NCI-H510A treated with DMSO at 0.1 percent for 48 hours (cell line): Measurements from ENCODE around the gene GREB1L.
"Not testable (repeated sequence)": the region's sequence is repeated elsewhere in the genome, so short reads cannot be mapped to it uniquely, and the experiment has no call there.

Experiments used
- DNase-seq: peaks from one replicate; lab custom pipeline; 2025; lab: John Stamatoyannopoulos, UW

The GREB1L gene

DNA sequence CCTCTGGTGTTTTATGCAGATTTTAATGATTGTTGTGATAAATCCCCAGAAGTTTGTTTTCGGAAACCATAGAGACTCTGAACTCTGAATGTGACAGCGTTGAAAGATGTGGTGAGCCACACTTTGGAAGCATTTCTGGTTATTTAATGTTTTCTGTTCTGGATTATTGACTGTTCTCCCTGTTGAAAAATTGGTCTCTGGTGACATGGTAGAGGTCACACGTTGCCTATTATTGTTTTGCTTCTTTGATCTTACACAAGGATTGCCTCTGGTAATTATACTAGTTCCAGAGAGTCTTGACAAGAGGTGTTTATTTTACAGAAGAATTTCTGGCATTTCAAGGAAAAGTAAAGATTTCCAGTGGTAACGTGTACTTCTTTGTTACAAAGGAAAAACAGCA, 127.1 kb downstream of the GREB1L start:
- no peak for DNase-seq

DNA sequence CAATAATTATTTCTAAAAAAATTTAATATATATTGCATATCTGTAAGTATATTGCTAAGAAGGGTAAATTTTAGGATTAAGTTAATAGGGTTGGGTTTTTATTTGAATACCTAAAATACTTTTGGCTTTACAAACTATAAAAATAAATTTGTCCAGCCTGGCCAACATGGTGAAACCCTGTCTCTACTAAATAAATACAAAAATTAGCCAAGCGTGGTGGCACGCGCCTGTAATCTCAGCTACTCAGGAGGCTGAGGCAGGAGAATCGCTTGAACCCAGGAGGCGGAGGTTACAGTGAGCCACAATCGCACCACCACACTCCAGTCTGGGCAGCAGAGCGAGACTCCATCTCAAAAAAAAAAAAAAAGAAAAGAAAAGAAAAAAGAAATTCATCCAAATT, 127.6 kb downstream of the GREB1L start:
- DNase-seq = not testable (repeated sequence)

DNA sequence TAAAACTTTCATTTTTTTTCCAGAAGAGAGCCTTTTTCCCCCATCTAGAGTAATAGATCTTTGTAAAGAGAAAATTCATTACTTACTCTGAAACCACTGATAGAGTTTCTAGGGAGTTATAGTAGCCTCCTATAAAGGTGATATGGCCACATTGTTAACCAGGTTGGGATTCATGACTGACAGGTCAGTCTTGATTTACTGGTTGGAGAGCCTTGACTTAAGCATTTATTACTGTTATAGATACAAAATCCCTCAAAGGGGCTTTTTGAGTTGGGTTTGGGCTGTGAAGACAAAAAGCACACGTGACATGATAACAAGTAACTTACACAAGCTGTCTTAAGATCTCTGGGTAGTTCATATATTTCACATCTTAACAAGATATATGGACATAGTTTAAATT, 141.0 kb downstream of the GREB1L start:
- no peak for DNase-seq

DNA sequence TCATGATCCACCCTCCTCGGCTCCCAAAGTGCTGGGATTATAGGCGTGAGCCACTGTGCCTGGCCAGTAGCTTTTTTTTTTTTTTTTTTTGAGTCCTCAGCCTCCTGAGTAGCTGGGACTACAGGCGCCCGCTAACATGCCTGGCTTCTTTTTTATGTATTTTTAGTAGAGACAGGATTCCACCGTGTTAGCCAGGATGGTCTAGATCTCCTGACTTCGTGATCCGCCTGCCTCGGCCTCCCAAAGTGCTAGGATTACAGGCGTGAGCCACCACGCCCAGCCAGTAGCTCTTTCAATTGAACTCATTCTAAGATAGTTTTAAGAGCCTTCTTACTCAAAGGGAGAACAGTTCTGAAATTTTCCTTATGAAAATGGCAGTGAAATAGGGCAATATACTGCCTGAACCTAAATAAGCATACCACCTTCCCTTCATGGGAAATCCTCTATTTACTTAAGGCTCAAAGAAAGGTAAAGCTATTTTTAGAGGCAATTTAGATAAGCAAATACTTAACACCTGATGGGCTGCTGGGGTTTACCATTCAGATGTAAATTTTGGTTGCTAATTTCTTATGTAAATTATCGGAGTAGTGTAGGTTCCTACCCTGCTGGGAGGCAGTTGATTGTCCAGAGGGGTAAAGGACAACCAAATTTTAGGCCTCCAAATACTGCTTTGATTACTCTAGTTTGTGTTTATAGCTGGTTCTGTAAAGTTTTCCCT, 144.7 kb downstream of the GREB1L start:
- no peak for DNase-seq

DNA sequence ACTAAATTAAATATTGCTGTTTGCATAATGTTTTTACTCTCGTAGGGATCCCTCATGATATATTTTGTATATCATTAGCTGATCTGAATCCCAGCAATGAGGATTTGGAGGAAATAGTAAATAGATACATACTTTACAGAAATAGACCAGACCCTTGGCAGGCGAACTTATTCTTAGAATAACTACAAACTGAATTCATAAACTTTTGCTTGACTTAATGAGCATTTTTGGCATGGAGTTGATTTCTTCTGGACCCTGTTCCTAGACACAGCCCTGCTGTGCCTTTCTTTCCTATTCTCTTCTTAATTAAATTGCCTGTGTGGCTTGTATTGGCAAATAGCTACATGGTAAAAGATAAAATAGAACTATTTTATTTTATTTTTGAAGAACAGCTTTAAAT, 145.9 kb downstream of the GREB1L start:
- DNase-seq = no peak

DNA sequence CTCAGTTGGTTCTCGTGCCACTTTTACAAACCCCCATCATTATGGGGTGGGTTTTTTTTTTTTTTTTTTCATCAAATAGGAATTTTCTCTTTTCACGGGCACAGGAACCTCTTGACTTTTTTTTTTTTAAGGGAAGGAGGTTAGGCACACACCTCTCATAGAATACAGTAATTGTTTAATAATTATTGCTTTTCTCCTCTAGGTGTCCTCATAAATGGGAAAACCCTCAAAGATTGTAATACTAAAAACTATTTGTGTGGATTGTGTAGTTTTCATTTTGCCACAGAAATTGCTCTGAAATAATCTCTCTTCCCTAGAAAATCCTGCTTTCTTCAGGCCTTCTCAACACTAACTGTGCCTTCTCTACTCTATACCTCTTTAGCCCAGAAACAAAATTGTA, 147.3 kb downstream of the GREB1L start:
- DNase-seq = no peak

DNA sequence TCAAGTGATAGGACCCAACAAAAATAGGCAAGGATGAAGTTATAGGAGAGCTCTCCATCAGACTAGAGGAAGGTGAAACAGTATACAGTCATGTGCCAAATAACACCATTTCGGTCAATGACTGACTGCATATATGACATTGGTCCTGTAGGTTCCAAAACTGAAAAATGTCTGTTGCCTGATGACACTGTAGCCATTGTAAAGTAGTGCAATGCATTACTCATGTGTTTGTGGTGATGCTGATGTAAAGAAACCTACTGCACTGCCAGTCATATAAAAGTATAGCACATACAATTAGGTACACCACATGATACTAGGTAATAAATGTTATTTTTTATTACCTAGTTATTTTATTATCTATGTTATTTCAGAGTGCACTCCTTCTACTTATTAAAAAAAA, 147.9 kb downstream of the GREB1L start:
- DNase-seq = no peak

DNA sequence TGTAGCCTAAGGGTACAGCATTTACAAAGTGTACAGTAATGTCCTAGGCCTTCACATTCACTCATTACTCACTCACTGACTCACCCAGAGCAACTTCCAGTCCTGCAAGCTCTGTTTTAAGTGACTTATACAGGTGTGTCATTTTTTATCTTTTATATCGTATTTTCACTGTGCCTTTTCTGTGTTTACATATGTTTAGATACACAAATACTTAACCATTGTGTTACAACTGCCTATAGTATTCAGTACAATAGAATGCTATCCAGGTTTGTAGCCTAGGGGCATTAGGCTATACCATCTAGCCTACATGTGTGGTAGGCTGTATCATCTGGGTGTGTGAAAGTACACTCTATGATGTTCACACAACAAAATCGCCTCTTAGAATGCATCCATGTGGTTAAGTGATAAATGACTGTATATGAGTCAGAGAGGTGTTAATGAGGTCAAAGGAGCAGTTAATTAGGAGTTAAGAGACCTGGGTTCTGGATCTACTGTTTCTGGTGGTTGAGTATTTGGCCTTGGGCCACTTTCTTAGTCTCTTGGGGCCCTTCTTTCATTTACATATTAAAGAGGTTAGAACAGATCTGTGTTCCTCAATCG, 149.1 kb downstream of the GREB1L start:
- DNase-seq = no peak

DNA sequence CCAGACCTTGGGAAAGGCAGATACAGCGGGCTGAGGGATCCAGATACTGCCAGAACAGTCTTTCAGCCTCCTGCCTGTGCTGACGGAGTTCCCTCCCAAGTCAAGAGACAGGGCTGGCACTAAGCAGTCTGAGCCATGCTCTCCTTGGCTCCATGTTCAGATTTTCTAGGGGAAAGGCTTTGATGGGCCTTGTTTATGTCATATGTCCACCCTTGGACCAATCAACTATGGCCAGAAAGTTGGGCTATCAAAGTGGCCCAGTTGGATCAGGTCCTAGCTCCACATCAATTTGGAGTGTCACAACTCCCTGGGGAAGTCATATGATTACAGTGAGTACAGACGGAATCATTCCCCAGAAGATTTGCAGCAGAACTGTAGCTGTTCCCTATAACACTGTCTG, 152.0 kb downstream of the GREB1L start:
- no peak for DNase-seq

DNA sequence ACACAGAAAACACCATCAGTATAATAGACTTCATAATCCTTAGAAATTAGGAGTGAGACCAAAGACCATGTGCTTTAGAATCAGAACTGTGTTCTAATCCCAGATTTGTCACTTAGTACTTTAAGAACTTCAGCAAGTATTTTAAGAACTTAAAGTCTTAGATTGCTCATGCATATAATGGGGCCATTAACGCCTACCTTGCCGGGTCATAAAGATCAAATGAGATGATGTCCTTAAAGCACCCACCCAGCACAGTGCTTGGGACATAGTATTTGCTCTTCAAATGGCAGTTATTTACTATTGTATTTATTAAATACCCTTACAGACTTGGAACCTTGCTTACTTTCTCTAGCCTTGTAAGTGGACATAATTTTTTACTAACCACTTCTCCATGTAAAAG, 156.1 kb downstream of the GREB1L start:
- no peak for DNase-seq

DNA sequence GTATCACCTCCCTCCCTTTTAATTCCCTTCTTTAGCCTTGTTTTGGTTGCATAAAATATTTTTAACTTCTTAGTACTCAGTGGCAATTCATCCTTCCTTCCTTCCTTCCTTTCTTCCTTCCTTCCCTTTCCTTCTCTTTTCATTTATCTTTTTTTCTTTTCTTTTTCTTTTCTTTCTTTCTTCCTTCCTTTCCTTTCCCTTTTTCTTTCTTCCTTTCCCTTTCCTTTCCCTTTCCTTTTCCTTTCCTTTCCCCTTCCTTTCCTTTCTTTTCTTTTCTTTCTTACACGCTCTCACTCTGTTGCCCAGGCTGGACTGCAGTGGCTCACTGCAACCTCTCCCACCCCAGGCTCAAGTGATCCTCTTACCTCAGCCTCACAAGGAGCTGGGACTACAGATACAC, 160.2 kb downstream of the GREB1L start:
- DNase-seq = no peak

DNA sequence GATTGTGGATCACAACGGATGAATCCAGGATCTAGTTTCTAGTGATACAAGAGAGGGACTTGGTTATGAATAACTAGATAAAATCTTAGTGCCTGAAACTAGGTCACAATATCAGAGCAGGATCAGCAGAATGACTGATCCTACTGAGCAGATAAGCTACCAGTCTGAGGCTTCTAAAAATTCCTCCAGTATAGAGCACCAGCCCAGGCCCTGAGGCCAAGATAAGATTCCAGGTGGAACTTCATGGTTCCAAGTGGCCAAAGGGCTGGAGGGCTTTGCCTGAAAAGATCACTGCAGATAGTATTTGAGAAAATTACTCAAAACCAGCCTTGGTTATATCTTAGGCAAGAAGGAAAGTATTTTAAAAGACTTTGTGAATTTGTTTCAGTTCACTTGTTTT, 162.4 kb downstream of the GREB1L start:
- DNase-seq = no peak

DNA sequence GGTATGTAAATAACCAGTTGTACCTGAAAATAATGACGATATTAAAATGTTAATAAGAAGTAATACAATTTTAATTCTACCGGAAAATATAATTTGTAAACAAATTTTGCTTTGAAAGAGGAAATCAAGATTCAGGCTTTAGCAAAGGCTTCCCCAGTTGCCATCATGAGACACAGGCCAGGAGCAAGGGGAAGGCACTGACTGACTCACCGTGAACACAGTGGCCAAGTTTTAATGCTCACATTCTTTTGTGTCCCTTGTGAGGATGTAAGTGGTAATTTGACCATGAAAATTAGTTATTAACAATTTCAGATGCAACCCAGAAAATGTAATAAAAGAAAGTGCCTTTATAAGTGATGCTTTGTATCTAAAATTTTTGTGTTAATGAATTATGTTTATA, 164.1 kb downstream of the GREB1L start:
- no peak for DNase-seq

DNA sequence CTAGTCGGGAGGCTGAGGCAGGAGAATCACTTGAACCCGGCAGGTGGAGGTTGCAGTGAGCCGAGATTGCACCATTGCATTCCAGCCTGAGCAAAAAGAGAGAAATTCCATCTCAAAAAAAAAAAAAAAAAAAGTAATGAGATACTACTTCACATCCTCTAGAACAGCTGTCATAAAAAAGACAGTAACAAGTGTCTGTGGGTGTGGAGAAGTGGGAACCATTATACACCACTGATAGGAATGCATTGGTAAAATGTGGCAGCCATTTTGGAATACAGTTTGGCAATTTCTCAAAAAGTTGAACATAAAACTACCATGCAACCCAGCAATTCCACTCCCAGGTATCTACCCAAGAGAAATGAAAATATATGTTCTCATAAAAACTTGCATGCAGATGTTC, 166.6 kb downstream of the GREB1L start:
- DNase-seq = no peak

DNA sequence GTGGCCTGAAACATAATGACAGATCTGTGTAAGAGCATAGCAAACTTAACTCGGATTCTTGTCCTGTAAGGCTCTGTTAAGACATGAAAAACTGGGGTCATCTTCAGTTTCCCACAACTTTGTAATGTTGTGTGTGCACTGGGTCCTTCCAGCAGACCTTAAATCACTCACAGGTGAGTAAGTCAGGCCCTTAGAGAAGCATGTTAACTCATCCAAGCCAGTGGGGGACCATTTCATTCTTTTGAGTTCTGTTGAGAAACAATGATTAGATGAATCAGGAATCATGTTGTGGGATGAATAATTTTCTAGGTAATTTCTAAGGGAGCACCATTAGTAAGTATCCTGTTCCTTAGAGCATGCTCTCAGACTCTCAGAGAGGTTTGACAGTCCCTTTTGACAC, 191.4 kb downstream of the GREB1L start:
- no peak for DNase-seq

DNA sequence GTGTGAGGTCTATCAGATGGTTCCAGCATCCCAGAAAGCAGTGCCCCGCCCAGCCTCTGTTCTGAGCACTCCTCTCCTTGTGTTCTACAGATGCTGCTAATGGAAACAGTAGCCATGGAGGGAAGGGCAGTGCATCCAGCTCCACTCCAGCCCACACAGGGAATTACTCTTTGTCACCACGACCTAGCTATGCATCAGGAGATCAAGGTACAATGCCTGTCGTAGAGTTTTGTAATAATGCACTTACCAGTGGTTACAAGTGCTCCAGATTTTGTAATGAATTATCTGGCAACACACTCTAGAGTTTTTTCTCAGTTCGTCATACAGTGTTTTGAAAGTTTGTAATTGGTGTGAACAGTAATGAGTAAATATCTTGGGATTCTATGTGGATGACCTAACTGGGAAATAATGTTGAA, 197.4 kb downstream of the GREB1L start:
- no peak for DNase-seq

DNA sequence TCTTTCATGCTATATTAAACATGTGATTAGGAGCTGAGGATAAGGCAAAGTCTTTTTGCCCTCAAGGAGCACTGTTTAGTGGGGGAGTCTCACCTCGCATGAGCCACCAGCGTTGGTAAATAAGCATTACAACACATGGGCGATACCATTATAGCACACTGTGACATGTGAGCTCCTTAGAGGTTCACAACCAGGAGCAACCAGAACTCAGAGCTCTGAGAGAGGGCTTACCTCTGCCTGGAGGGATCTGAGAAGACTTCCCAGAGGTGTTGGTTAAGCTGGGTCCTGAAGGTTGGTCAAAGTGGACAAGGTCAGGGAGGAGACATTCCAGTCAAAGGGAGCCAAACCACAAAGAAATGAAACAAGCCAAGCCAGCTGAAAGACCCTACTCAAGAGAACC, 199.6 kb downstream of the GREB1L start:
- DNase-seq = no peak

DNA sequence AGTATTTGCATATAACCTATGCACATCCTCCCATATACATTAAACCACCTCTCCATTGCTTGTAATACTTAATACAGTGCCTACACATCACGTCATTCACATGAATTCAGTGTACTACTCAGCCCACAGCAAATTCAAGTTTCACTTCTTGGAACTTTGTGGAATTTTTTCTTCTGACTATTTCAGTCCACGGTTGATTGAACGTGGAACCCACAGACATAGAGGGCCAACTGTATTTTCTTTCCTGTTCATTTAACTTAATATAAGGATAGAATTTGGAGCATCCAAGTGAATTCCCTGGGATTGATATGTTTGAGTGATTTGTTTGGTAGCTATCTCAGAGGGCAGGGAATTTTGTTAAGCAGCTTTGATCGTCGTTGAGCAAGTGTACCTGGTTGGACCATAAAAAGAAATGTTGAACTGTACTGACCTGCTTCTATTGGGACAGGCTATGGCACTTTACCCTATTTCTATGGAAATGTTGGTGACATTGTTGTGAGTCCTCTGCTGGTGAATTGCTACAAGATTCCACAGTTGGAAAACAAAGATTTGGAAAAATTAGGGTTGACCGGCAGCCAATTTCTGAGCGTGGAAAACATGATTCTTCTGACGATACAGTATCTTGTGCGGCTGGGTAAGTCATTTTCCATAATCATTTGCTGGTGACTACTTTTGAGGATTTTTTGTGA, 201.9 kb downstream of the GREB1L start:
- DNase-seq = no peak

DNA sequence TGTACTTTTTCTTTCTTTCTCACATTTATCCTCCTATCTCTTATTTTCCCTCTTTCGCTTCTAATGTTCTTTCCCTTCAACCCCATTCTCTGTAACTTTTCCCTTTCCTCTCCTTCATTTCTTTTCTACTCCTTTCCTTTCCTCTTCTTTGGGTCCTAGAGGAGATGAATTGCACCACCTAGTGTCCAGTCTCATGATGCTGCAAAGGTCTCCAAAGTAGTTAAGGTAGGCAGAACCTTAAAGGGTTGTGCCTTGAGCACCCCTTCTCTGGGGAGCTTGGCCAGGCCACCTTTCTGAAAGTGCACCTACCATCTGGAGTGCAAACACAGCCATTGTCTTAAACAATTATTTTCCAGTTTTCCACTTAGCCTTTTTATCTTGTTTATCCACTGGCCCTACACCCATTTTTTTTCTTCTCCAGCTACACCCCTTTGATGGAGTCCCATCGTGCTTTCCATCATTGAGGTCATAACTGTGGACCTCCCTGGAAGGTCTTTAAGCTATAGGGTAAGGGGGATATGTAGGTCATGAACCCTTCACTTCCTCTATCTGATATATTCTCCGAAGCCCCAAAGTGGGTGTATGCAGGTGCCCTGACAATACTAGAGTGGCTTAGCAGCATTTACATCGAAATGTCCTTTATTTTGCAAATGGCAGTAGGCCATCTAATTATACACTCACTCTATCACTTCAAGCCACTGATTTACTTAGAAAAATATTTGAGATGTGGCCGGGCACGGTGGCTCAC, 202.6 kb downstream of the GREB1L start:
- DNase-seq = no peak

DNA sequence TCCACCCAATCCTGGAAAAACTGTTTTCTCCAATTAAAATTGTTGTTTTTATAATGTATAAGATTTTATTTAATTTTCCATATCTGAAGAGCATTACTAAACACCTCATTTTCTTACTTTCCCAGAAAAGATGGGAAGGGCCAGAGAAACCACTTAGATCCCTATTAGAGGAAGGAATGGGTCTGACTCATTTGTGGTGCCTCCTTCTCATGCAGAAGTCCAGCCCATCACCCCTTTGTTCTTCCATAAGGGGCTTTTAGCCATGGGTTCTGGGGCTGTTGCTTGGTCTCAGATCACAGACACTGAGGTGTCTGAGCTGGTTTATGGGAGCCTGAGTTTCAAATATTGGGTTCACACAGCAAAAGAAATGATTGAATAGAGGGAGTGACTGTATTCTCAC, 206.3 kb downstream of the GREB1L start:
- DNase-seq = no peak

DNA sequence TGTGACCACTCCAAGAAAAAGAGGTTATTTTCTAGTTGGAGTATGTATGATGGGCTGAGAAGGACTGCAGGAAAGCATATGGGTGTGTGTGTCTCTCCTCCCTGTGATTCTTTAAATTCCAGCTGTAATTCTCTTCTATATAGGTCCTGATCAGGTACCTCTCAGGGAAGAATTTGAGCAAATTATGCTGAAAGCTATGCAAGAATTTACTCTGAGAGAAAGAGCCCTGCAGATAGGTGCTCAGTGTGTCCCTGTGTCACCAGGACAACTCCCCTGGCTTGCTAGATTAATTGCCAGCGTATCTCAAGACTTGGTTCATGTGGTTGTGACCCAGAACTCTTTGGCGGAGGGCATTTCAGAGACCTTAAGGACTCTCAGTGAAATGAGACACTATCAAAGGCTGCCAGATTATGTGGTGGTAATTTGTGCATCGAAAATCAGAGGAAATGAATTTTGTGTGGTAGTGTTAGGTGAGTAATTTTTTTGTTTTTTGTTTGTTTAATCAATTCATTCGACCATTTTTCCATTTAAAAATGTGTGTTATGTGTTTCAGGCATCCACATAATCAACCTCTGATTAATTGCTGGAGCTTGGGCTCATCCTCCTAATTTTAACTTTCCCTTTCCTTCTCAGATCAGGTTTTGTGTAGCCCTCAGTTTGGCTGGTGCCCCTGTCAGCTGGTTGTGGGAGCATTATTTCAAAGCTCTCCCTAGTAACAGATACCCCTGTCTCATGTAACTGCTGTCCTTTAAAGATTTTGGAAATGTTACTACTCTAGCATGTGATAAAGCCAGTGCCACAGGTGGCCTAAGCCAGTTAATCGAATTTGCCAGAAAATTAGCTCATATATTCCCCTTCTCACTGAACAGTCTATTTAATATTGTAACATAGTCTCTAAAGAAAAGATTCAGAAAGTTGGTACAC, 207.6 kb downstream of the GREB1L start:
- no peak for DNase-seq

DNA sequence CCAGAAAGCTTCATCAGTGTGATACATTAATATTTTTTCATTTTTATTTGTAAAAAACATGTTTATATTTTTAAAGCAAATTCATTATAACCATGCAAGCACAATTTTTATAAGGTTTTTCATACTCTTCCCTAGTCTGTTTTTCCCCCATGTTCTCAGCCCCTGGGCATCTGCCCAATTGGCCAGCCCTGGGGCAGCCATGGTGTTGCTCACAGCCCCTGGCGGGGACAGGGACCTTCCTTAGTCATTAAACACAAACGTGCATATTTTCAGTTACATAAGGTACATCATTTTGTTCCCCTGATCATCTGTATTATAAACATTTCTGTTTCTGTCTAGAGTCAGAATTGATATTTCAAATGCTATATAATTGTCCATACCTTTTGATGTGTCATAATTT, 208.5 kb downstream of the GREB1L start:
- no peak for DNase-seq
